ENCODE measurements around the gene PCK1.

The PCK1 gene

GRCh38 chr20:57589123-57589727 is 28.3 kb downstream of the PCK1 start:
- no peak for DNase-seq (ENCODE audit: extremely low read depth, insufficient read length)
- Histone ChIP-seq H3K4me3 (replicated peaks; ENCODE audit: low read depth, low read length) (no peak overlapping the region), H3K27me3 (replicated peaks; ENCODE audit: control insufficient read depth, insufficient read depth, low read length) (no peaks in the 10 kb centered on the region; the same call in 1 of the 2 replicates), H3K36me3 (ENCODE audit: control insufficient read depth, insufficient read depth, low read length) (no peaks in the 10 kb centered on the region)
- no peak for TF ChIP-seq CTCF (IDR thresholded peaks at IDR 0.05; ENCODE audit: insufficient read depth, low read length, poor library complexity, severe bottlenecking)

- no peaks in the 10 kb centered on the region; the same call in 1 of the 2 replicates for H3K27me3 ChIP-seq (replicated peaks; ENCODE audit: control insufficient read depth, insufficient read depth, low read length)
- TF ChIP-seq CTCF (IDR thresholded peaks at IDR 0.05; ENCODE audit: insufficient read depth, low read length, poor library complexity, severe bottlenecking), result no peak
Observed at GRCh38 chr20:57589728-57590484, 29.0 kb downstream of the PCK1 start.

GRCh38 chr20:57590485-57591288 is 29.8 kb downstream of the PCK1 start:
- DNase-seq (ENCODE audit: extremely low read depth, insufficient read length), result no peak
- Histone ChIP-seq H3K4me3 (replicated peaks; ENCODE audit: low read depth, low read length) (no peak overlapping the region), H3K27me3 (replicated peaks; ENCODE audit: control insufficient read depth, insufficient read depth, low read length) (no peaks in the 10 kb centered on the region; the same call in 1 of the 2 replicates), H3K36me3 (ENCODE audit: control insufficient read depth, insufficient read depth, low read length) (no peaks in the 10 kb centered on the region)
- TF ChIP-seq CTCF (IDR thresholded peaks at IDR 0.05; ENCODE audit: insufficient read depth, low read length, poor library complexity, severe bottlenecking), result no peak

More at GRCh38 chr20:57589728-57590484, 29.0 kb downstream of the PCK1 start:
- no peak for DNase-seq (ENCODE audit: extremely low read depth, insufficient read length)
- no peaks in the 10 kb centered on the region for H3K36me3 ChIP-seq (ENCODE audit: control insufficient read depth, insufficient read depth, low read length)
- no peak overlapping the region for H3K4me3 ChIP-seq (replicated peaks; ENCODE audit: low read depth, low read length)

- Histone ChIP-seq H3K36me3 (ENCODE audit: control insufficient read depth, insufficient read depth, low read length) (no peaks in the 10 kb centered on the region), H3K27me3 (replicated peaks; ENCODE audit: control insufficient read depth, insufficient read depth, low read length) (no peaks in the 10 kb centered on the region; the same call in 1 of the 2 replicates), H3K4me3 (replicated peaks; ENCODE audit: low read depth, low read length) (no peak overlapping the region)
- DNase-seq (ENCODE audit: extremely low read depth, insufficient read length), result no peak
- no peak for TF ChIP-seq CTCF (IDR thresholded peaks at IDR 0.05; ENCODE audit: insufficient read depth, low read length, poor library complexity, severe bottlenecking)
Observed at GRCh38 chr20:57591289-57592229, 30.6 kb downstream of the PCK1 start.
